Transverse colon (tissue), 4 donors: ENCODE measurements around the gene PIGV.

Experiments used
- POLR2A ChIP-seq: fragments of 450-650 bp; IDR thresholded peaks from one replicate; pipeline ENCODE4 v1.6.1; 2016; ENCODE audit warnings: antibody characterized with exemption, mild to moderate bottlenecking, moderate library complexity
- POLR2AphosphoS5 ChIP-seq, 3 donors: sonication (generic); formaldehyde crosslinking; IDR thresholded peaks; one replicate each; pipeline ENCODE4 v1.6.1; 2016; ENCODE audit warnings: antibody characterized with exemption in 3 of 3
- TF ChIP-seq, protein P1 (sequence below), 5 experiments: fragments of 200-600 bp in 3 of 5; fragments of 450-650 bp in 2 of 5; sonication (generic) in 3 of 5; IDR thresholded peaks; 1 replicate in 2 of 5; 2 replicates in 3 of 5; pipeline ENCODE4 v1.5.1; 2016 to 2017; ENCODE audit warnings: antibody characterized with exemption in 5 of 5, inconsistent platforms in 3 of 5, mild to moderate bottlenecking in 2 of 5, moderate library complexity in 1 of 5

DNA sequence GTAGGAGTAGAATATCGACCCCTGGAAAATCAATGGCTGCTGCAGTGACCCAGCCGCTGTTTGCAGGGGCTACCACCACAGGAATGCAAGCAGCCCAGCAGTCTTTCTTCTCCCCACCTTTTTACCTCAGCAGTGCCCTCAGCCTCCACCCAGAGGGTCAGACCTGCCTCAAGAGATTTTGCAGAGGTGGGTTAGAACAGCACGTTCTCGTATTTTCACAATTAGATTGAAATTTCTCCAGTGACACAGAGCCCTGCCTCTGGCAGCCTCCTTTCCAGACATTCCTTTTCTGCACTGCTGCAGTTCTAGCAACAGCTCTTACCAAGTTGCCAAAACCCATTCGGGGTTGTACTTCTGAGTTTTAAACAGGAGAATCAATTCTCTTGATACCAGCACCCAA is 38.3 kb upstream of the PIGV start:
- no peak for TF ChIP-seq POLR2AphosphoS5 (IDR thresholded peaks at IDR 0.05)
- TF ChIP-seq, protein P1, sequence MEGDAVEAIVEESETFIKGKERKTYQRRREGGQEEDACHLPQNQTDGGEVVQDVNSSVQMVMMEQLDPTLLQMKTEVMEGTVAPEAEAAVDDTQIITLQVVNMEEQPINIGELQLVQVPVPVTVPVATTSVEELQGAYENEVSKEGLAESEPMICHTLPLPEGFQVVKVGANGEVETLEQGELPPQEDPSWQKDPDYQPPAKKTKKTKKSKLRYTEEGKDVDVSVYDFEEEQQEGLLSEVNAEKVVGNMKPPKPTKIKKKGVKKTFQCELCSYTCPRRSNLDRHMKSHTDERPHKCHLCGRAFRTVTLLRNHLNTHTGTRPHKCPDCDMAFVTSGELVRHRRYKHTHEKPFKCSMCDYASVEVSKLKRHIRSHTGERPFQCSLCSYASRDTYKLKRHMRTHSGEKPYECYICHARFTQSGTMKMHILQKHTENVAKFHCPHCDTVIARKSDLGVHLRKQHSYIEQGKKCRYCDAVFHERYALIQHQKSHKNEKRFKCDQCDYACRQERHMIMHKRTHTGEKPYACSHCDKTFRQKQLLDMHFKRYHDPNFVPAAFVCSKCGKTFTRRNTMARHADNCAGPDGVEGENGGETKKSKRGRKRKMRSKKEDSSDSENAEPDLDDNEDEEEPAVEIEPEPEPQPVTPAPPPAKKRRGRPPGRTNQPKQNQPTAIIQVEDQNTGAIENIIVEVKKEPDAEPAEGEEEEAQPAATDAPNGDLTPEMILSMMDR (IDR thresholded peaks at IDR 0.05), result no peak
- TF ChIP-seq POLR2A, result no peak
